Measurements from ENCODE around the gene INHA.

The INHA gene

DNA sequence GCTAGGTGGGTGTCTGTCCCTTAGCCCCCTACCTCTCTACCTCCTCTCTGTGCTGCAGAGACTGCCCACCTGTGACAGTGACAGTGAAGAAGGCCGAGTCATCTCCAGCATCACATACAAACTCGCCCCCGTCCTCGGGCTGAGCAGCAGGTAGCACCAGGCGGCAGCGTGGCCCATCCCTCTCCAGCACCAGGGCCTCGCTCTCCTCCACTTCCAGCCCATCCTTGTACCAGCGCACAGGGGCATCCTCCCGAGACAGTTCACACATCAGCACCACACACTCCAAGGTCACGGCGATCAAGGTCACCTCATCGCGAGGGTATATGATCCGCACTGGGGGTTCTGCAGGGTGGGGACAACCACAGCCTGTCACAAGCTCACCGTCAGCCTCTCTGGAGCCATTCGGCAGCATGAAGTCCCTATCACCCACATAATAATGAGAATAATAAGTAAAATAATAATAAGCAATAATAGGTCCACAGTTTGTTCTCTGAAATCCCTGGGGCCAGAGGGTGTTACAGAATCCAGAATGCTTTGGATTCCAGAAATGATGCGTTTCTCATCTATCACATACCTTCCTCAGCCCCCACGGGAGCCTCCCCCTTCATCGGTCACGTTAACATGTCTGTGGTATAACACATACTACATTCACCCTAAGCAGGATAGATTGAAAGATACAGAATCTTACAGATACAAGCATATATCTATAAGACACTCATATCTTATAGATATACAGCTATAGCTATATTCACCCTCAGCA is 12.8 kb upstream of the INHA start:
- DNase-seq = no peak

DNA sequence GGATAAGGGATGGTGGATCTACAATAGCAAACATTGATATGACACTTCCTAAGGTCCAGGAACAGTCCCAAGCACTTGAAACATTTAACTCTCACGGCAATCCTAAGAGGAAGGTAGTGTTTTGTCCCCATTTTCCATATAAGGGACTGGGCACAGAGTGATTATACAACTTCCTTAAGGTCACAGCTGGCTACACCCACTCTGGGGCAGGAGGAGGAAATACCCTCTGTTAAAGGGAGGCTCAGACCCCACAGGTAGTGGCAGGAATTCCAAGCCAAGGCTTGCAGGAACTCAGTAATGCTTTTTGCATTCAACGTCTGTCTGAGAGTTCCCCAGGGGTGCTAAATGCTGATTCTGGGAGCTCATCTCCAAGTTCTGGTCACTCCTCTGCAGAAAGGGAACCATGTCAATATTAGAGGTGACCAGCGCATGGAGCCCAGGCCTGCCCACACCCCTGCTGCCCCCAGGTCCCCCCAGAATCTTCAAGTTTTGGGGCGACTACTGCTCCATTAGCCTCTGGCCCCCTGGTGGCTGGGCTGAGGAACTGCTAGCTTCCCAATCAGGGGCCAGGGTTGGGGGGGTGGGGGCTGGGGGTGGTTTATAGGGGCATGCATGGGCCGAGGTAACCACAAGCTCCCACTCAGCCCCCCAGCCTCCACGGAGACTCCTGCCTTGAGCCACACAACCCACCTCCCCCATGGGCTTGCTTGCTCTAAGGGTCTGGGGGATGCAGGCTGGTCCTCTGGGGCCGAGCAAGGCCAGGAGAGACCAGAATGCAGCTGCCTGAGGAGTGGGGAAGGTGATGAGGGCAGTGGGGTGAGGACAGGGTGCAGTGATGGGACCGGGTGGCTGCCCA is 11.8 kb upstream of the INHA start:
- DNase-seq = peak in 1 of 2 donors; percentile 22

- no peak for DNase-seq
These were observed 11.3 kb upstream of the INHA start for GRCh38 chr2:219560893-219561178.

DNA sequence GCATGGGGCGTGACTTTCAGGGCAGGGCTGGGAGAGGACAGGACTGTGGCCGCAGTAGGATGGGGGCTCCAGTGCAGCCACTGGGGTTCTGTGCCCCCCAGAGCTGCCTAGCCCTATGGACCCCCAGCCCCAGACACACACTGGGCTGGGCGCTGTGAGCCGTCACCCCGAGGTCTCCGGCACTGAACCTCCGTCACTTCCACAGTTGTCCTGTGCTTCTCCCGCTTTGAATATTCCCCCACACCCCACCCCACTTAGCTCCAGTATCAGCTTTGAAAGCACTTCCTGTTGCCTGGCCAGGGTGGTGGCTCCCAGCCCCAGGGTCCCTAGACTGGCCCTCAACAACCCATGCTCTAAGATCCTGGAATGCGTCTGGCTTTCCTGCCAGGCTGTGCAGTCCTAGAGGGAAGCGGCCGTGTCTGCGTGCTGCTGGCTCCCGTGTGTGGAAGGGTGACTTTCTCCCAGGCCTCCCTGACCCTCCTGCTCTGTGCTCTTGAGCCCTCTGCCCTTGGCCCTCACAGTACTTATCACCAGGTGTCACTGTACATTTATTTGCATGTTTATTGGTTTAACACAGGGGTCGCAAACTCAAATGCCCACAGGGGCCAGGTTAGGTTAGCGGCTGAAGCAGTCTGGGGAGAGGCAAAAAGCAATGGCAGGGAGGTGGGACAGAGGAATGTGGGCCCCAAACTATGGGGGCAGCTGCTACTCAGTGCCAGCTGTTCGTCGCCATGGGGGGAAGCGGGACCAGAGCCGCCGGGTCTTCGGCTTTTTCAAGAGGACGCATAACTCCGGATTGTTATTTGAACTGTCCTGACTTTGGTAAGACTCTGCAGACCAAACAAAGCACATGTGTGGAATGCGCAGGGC is 10.7 kb upstream of the INHA start:
- no peak for DNase-seq

DNA sequence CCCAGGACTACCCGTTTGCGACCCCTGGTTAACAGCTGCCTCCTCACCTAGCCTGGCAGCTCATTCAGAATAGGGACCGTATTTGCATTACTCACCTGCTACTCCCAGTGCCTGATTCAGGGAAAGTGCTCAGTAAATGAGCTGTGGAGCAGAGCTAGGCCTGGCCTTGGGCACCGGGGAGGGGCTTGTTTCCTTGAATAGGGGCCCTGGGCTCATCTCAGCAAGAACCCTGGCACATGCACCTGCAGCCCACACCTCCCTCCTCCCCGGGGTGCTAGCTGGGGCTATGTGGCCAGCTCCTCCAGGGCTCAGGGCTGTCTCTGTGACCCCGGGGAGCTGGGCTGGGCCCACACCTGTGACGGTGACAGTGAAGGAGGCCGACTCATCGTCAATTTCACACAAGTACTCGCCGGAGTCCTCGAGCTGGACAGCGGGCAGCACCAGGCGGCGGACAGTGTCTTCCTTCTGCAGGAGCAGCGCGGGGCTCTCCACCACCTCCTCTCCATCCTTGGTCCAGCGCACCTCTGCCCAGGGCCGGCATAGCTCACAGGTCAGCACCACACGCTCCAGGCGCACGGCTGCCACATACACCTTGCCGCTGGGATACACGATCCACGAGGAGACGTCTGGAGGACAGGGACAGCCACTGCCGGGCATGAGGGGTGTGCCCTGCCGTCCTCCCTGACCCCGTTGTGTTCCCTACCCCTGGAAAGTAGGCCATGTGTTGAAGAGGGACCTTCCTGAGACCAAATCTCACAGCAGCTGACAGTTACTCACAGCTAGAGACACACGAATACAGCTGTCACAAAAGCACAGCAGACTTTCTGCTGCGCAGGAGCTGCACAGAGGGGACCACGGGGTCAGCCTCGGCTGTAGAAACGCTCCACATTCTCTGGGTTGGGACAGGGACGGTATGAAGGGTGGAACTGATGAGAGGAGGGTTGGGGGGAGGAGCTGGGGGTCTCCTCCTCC is 9.8 kb upstream of the INHA start:
- no peak for DNase-seq

GRCh38 chr2:219563271-219563928 is 8.7 kb upstream of the INHA start:
- DNase-seq = no peak

GRCh38 chr2:219565130-219566080 is 6.7 kb upstream of the INHA start:
- no peak for DNase-seq

DNA sequence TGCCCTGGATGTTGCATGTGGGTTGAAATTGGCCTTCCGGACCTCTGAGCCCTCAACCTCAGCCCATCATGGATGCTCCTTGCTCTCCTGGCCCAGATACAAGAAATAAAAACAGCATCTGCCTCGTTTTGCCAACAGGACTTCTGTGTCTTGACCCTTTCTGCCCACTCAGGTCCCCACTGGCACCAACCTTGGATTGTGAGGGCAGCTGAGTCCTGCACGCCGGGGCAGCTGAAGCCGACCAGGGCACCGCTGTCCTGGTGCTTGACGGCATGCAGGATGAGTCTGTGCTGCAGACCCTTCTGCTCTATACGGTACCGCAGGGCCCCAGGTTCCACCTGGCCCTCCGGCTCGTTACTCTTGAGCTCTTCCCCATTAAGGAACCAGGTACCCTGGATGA is 5.5 kb upstream of the INHA start:
- no peak for DNase-seq

- no peak for DNase-seq
These were observed 5.0 kb upstream of the INHA start for GRCh38 chr2:219567131-219567530.

DNA sequence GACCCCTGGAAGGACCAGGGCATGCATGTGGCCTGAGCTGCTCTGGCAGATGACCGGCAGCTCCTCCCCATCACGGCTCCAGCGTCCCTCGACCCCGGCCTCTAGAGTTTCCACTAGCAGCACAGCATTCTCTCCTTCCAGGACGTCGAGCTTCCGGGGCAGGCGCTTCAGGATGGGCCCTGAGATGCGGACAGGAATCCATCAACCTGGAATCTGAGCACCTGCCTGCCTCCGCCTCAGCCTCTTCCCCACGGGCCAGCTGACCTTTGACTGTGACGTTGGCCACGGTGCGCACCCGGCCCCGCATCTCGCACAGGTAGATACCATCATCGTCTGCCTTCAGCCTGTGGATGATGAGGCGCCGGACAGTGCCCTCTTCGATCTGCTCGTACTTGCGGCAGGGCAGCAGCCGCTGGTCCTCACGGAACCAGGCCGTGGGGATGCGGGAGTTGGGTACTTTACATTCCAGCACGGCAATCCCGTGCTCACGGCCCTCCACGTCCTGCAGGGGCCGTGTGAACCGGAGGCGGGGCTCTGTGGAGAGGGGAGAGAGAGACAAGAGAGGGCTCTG is 4.2 kb upstream of the INHA start:
- DNase-seq = no peak

DNA sequence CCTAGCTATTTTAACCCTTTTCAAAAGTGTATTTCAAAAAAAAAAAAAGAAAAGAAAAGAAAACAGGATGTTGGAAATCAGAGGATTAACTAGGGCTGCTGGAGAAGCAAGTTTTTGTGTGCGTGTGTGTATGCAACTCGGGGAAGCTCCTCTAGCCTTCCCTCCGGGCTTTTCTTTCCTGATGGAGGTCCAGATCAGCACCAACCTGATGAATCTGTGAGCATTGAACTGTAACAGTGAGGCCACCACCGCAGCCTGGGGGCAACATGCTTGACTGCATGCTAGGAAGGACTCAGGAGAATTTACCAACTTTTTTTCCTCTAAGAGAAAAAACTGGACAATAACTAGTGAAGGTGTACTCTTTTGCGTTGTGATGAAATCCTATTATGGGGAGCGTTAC is 3.1 kb upstream of the INHA start:
- DNase-seq = no peak

- DNase-seq = no peak
These were observed 2.5 kb upstream of the INHA start for GRCh38 chr2:219569635-219570034.

DNA sequence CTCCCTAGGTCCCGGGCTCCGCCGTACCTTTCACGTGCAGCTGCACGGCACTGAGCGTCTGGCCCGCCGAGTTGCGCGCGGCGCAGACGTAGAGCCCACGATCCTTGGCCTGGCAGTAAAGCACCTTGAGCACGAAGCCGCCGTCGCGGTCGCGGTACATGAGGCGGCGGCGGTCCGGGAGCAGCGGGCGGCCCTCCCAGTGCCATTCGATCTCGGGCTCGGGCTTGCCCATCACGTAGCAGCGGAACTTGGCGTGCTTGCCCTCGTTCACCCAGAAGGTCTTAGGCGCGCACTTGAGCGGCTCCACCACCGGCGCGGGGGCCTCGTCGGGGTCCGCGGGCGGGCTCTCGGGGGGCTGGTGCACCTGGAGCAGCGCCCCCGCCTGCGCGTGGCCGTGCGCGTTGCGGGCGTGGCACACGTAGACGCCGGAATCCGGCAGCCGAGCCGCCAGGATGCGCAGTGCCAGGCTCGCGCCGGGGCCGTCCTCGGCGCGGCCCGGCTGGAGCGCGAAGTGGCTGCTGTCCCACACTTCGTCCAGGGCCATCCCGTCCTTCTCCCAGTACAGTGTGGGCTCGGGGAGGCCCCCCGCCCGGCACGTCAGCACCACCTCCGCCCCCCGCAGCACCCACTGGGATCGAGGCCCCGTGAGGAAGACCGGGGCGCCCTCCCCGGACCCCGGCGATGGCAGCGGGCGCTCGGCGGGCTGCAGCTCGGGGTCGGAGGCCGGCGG is 1.8 kb upstream of the INHA start:
- no peak for DNase-seq

DNA sequence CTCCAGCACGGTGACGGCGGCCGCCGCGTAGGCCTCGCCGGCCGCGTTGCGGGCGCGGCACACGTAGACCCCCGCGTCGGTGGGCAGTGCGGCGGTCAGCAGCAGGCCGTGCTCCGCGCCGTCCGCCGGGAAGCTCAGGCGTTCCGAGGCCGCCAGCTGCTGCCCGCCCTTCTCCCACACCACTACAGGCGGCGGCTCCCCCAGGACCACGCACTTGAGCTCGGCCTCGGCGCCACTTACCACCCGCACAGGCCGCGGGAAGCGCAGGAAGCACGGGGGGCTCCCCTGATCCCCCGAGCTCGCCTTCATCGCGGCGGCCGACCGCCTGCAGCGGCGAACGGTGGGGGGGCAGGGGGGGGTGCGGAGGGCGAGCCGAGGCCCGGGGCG is 1.2 kb upstream of the INHA start:
- no peak for DNase-seq

- DNase-seq = no peak
These were observed 536 bp upstream of the INHA start, which contains the start of gene OBSL1 for GRCh38 chr2:219571311-219572236. Gene OBSL1 (minus strand): TSS chr2:219571539. CDS start chr2:219571232, 307 bp downstream.

GRCh38 chr2:219573166-219573565 is 1.1 kb downstream of the INHA start:
- DNase-seq = no peak

DNA sequence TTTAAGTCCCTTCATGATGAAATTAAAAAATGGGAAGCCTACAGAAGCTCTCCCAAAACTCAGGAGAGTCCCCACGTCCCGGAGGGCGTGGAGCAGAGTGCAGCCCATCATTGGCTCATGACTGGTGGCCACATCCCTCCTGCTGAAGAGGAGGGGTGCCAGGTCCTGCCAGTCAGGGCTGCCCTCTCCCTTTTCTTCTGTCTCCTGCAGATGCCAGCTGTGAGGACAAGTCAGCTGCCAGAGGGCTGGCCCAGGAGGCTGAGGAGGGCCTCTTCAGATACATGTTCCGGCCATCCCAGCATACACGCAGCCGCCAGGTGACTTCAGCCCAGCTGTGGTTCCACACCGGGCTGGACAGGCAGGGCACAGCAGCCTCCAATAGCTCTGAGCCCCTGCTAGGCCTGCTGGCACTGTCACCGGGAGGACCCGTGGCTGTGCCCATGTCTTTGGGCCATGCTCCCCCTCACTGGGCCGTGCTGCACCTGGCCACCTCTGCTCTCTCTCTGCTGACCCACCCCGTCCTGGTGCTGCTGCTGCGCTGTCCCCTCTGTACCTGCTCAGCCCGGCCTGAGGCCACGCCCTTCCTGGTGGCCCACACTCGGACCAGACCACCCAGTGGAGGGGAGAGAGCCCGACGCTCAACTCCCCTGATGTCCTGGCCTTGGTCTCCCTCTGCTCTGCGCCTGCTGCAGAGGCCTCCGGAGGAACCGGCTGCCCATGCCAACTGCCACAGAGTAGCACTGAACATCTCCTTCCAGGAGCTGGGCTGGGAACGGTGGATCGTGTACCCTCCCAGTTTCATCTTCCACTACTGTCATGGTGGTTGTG is 2.6 kb downstream of the INHA start:
- no peak for DNase-seq

All from CD4-positive, alpha-beta T cell treated with Interleukin-4 for 1 hour (primary cell).